GM12801 (cell line): ENCODE data around the gene CCDC66.

Experiments
- TF ChIP-seq, protein P1 (sequence below): IDR thresholded peaks from one replicate; pipeline ENCODE4 v1.5.1; 2011; ENCODE audit warnings: control low read depth; ENCODE audit not compliant: insufficient read length; ENCODE audit errors: extremely low read depth

CCDC66 gene

GRCh38 chr3:56655709-56656108, 98.7 kb downstream of the CCDC66 start:
- TF ChIP-seq, protein P1, sequence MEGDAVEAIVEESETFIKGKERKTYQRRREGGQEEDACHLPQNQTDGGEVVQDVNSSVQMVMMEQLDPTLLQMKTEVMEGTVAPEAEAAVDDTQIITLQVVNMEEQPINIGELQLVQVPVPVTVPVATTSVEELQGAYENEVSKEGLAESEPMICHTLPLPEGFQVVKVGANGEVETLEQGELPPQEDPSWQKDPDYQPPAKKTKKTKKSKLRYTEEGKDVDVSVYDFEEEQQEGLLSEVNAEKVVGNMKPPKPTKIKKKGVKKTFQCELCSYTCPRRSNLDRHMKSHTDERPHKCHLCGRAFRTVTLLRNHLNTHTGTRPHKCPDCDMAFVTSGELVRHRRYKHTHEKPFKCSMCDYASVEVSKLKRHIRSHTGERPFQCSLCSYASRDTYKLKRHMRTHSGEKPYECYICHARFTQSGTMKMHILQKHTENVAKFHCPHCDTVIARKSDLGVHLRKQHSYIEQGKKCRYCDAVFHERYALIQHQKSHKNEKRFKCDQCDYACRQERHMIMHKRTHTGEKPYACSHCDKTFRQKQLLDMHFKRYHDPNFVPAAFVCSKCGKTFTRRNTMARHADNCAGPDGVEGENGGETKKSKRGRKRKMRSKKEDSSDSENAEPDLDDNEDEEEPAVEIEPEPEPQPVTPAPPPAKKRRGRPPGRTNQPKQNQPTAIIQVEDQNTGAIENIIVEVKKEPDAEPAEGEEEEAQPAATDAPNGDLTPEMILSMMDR, result no peak

DNA sequence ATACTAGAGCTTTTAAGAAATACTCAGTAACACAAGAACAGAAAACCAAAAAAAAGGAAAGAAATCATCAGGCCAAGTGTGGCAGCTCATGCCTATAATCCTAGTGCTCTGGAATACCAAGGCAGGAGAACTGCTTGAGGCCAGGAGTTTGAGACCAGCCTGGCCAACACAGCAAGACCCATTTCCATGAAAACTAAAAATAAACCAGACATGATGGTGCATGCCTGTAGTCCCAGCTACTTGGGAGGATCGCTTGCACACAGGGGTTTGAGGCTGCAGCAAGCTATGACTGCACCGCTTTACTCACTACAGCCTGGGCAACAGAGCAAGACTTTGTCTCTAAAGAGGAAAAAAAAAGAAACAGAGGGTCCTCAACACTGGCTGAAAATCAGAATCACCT, 107.8 kb downstream of the CCDC66 start:
- TF ChIP-seq, protein P1, result no peak

DNA sequence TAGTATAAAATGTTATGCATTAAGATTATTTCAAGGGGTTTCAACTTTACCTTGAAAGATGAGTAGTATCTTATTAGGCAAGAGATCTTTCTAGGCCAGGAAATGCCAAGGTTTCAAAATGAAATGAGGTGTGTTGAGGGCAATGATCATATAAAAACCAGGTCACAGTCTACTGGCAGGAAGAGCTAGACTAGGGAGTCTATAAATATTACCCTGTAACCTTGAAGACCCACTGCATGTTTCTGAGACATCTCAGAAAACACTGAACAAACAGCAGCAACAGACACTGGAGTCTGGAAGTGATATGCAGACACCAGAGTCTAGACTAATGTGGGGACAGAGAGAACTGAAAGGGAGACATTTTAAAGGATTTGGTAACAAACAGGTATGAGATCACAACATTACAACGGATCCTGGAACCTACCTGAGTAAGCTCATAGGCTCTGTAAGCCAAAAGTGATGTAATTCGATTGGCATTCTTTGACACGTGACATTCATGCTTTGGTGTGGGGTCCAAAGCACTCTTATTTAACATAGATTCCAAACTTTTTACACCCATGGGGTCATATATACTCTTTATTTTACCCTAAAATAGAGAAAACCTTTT, 111.1 kb downstream of the CCDC66 start:
- TF ChIP-seq, protein P1, result no peak
